Endothelial cell (in vitro differentiated cells): ENCODE data around the gene SGMS1. TPM values are rescaled to one million over a fixed set of nuclear protein-coding genes. Genes with fewer than 3 reads are reported as not detected.

Experiments
- DNase-seq: peaks from one replicate; pipeline ENCODE4 v3.0.0; 2021; ENCODE audit warnings: low spot score
- H3K27ac Mint-ChIP-seq: one replicate; pipeline ENCODE4 v1.8.0; 2021; ENCODE audit warnings: mixed read lengths, inconsistent platforms; ENCODE audit not compliant: unreplicated experiment
- H3K27me3 Mint-ChIP-seq: one replicate; pipeline ENCODE4 v1.8.0; 2021; ENCODE audit warnings: mild to moderate bottlenecking, moderate library complexity, mixed read lengths, inconsistent platforms; ENCODE audit not compliant: unreplicated experiment
- H3K36me3 Mint-ChIP-seq: one replicate; pipeline ENCODE4 v1.8.0; 2021; ENCODE audit warnings: mild to moderate bottlenecking, low read depth, mixed read lengths, inconsistent platforms; ENCODE audit not compliant: unreplicated experiment
- H3K4me1 Mint-ChIP-seq: one replicate; pipeline ENCODE4 v1.8.0; 2021; ENCODE audit warnings: mild to moderate bottlenecking, mixed read lengths, inconsistent platforms; ENCODE audit not compliant: unreplicated experiment
- H3K4me3 Mint-ChIP-seq: one replicate; pipeline ENCODE4 v1.8.0; 2021; ENCODE audit warnings: mild to moderate bottlenecking, mixed read lengths, inconsistent platforms; ENCODE audit not compliant: unreplicated experiment
- H3K9me3 Mint-ChIP-seq: one replicate; pipeline ENCODE4 v1.8.0; 2021; ENCODE audit warnings: mixed read lengths, inconsistent platforms; ENCODE audit not compliant: unreplicated experiment
- CTCF ChIP-seq: fragments of 200-600 bp; sonication (generic); IDR thresholded peaks from one replicate; pipeline ENCODE4 v1.5.0; 2021; ENCODE audit warnings: antibody characterized with exemption; ENCODE audit not compliant: unreplicated experiment
- total RNA-seq: library from RNA; stranded (reverse); fragmentation: NEBNext Ultra II Directional; extraction: Animal tissue kit (Norgen Biotek cat#: 25700); gene quantifications from one replicate; pipeline ENCODE4 v1.2.1, GENCODE V29; 2021; ENCODE audit not compliant: unreplicated experiment

SGMS1 gene
- total RNA-seq, 1 donor from 2014 or later, result 12.4 TPM

- DNase-seq, result peak; percentile 53
- Mint-ChIP-seq H3K27me3 (no peaks in the 10 kb centered on the region), H3K9me3 (no peaks in the 10 kb centered on the region), H3K36me3 (no peaks in the 10 kb centered on the region), H3K4me1 (peaks cover 17% of the 10 kb centered on the region), H3K4me3 (peak overlapping the region; percentile 87), H3K27ac (no peak overlapping the region)
- TF ChIP-seq CTCF, result no peak
Observed at GRCh38 chr10:50417886-50418830, 205.6 kb downstream of the SGMS1 start.

GRCh38 chr10:50417486-50417885 is 206.3 kb downstream of the SGMS1 start:
- DNase-seq, result no peak
- no peak for TF ChIP-seq CTCF
- Mint-ChIP-seq H3K4me1 (peaks cover 17% of the 10 kb centered on the region), H3K36me3 (no peaks in the 10 kb centered on the region), H3K27me3 (no peaks in the 10 kb centered on the region), H3K4me3 (peak overlapping the region; percentile 87), H3K9me3 (no peaks in the 10 kb centered on the region), H3K27ac (no peak overlapping the region)

GRCh38 chr10:50416881-50417280 is 206.9 kb downstream of the SGMS1 start:
- TF ChIP-seq CTCF, result no peak
- no peak overlapping the region for H3K4me3 Mint-ChIP-seq
- DNase-seq, result no peak
- peaks cover 11% of the 10 kb centered on the region for H3K4me1 Mint-ChIP-seq
- no peaks in the 10 kb centered on the region for H3K27me3 Mint-ChIP-seq
- H3K36me3 Mint-ChIP-seq, result no peaks in the 10 kb centered on the region
- H3K27ac Mint-ChIP-seq, result no peak overlapping the region
- H3K9me3 Mint-ChIP-seq, result no peaks in the 10 kb centered on the region

GRCh38 chr10:50416181-50416824 is 207.5 kb downstream of the SGMS1 start:
- TF ChIP-seq CTCF, result no peak
- H3K36me3 Mint-ChIP-seq, result no peaks in the 10 kb centered on the region
- DNase-seq, result no peak
- no peaks in the 10 kb centered on the region for H3K27me3 Mint-ChIP-seq
- H3K27ac Mint-ChIP-seq, result no peak overlapping the region
- H3K9me3 Mint-ChIP-seq, result no peaks in the 10 kb centered on the region
- H3K4me3 Mint-ChIP-seq, result no peak overlapping the region
- H3K4me1 Mint-ChIP-seq, result peaks cover 10% of the 10 kb centered on the region

- peaks cover 5% of the 10 kb centered on the region for H3K4me1 Mint-ChIP-seq
- H3K4me3 Mint-ChIP-seq, result no peak overlapping the region
- no peak for DNase-seq
- TF ChIP-seq CTCF, result no peak
- H3K27ac Mint-ChIP-seq, result no peak overlapping the region
- no peaks in the 10 kb centered on the region for H3K27me3 Mint-ChIP-seq
- no peaks in the 10 kb centered on the region for H3K9me3 Mint-ChIP-seq
- H3K36me3 Mint-ChIP-seq, result no peaks in the 10 kb centered on the region
Observed at GRCh38 chr10:50415292-50415691, 208.5 kb downstream of the SGMS1 start.
